LoVo (cell line): ENCODE measurements around the gene TPTE2.
"Not testable (repeated sequence)": the region's sequence is repeated elsewhere in the genome, so short reads cannot be mapped to it uniquely, and the experiment has no call there.

Experiments
- DNase-seq: peaks from one replicate; pipeline ENCODE4 v3.0.0-alpha.2; 2016; ENCODE audit warnings: low spot score

The TPTE2 gene

GRCh38 chr13:19567820-19568534, 6.6 kb upstream of the TPTE2 start:
- DNase-seq = no peak

- DNase-seq = no peak
These were observed 253 bp upstream of the TPTE2 start for GRCh38 chr13:19561585-19561984.

- not testable (repeated sequence) for DNase-seq
These were observed 660 bp downstream of the TPTE2 start for GRCh38 chr13:19560672-19561071.

- not testable (repeated sequence) for DNase-seq
These were observed 1.6 kb downstream of the TPTE2 start for GRCh38 chr13:19559739-19560138.

GRCh38 chr13:19557287-19557686, 4.0 kb downstream of the TPTE2 start:
- DNase-seq = not testable (repeated sequence)

- DNase-seq = not testable (repeated sequence)
These were observed 12.1 kb downstream of the TPTE2 start for GRCh38 chr13:19549245-19549644.

GRCh38 chr13:19525634-19526033, 35.7 kb downstream of the TPTE2 start:
- not testable (repeated sequence) for DNase-seq

GRCh38 chr13:19519049-19519448, 42.3 kb downstream of the TPTE2 start:
- DNase-seq = no peak

- DNase-seq = not testable (repeated sequence)
These were observed 53.7 kb downstream of the TPTE2 start for GRCh38 chr13:19507623-19508022.

- DNase-seq = not testable (repeated sequence)
These were observed 101.2 kb downstream of the TPTE2 start for GRCh38 chr13:19460126-19460525.

GRCh38 chr13:19439056-19439686, 122.2 kb downstream of the TPTE2 start:
- peak; percentile 32 for DNase-seq

GRCh38 chr13:19437780-19438179, 123.6 kb downstream of the TPTE2 start:
- not testable (repeated sequence) for DNase-seq

- DNase-seq = not testable (repeated sequence)
These were observed 139.1 kb downstream of the TPTE2 start for GRCh38 chr13:19422236-19422635.

- DNase-seq = not testable (repeated sequence)
These were observed 148.8 kb downstream of the TPTE2 start for GRCh38 chr13:19412494-19412893.

- DNase-seq = not testable (repeated sequence)
These were observed 178.4 kb downstream of the TPTE2 start for GRCh38 chr13:19382746-19383511.

- DNase-seq = no peak
These were observed 179.2 kb downstream of the TPTE2 start for GRCh38 chr13:19382111-19382510.
